Placental epithelial cell (primary cell): ENCODE measurements around the gene TMEM170B. TPM values are rescaled to one million over a fixed set of nuclear protein-coding genes. Genes with fewer than 3 reads are reported as not detected.

Experiments used
- small RNA-seq: library from RNA; depleted of rRNA; stranded (forward); fragments of <200 nt; gene quantifications from one replicate; pipeline ENCODE3, GENCODE V24; 2012
- total RNA-seq: library from RNA; depleted of rRNA; stranded (reverse); fragments of >200 nt; gene quantifications from 2 replicates; pipeline ENCODE4 v1.2.3, GENCODE V29; 2012

Gene TMEM170B
- total RNA-seq: under 0.01 and 0.22 TPM in 2 replicates

GRCh38 chr6:11537229-11538051, at the start of gene TMEM170B:
TSS of gene TMEM170B (plus strand) at chr6:11537749. CDS start at chr6:11538278, 529 bp downstream.

Small RNA genes lying within 50 kb of the gene (small RNA-seq; reads per million reads assigned to genes)
- not detected for gene RNU1-64P

Other genes with a start within 250 kb of the TMEM170B start
- gene ADTRP, start 241.1 kb downstream of the TMEM170B start, total RNA-seq: 2.0 and 3.3 TPM in 2 replicates